22Rv1 (cell line): ENCODE data around the gene PXMP4.

Source experiments
- CTCF ChIP-seq: fragments of 450-650 bp; IDR thresholded peaks from 2 replicates; pipeline ENCODE4 v1.5.1; 2017; ENCODE audit warnings: mild to moderate bottlenecking
- ZFX ChIP-seq: fragments of 450-650 bp; IDR thresholded peaks from 2 replicates; pipeline ENCODE4 v1.6.1; 2017; ENCODE audit warnings: antibody characterized with exemption, borderline replicate concordance

GRCh38 chr20:33716498-33716897 lies 3.6 kb downstream of the PXMP4 start:
- no peak for TF ChIP-seq CTCF
- no peak for TF ChIP-seq ZFX
